Gastrocnemius medialis (tissue), 4 donors: ENCODE measurements around the gene PROZ.

Source experiments
- POLR2A ChIP-seq, 2 donors: fragments of 450-650 bp; IDR thresholded peaks; one replicate each; pipeline ENCODE4 v1.6.1; 2017; ENCODE audit warnings: antibody characterized with exemption in 2 of 2, mild to moderate bottlenecking in 2 of 2, moderate library complexity in 2 of 2
- TF ChIP-seq, protein P1 (sequence below), 5 experiments: fragments of 450-650 bp in 3 of 5; fragments of 200-600 bp in 2 of 5; sonication (generic) in 2 of 5; IDR thresholded peaks in 4 of 5; conservative IDR thresholded peaks in 1 of 5; 1 replicate in 4 of 5; 2 replicates in 1 of 5; pipeline ENCODE4 v1.5.1; 2016 to 2019; ENCODE audit warnings: antibody characterized with exemption in 5 of 5, mild to moderate bottlenecking in 3 of 5, moderate library complexity in 3 of 5

GRCh38 chr13:113161433-113161832 lies 3.0 kb downstream of the PROZ start:
- TF ChIP-seq, protein P1, sequence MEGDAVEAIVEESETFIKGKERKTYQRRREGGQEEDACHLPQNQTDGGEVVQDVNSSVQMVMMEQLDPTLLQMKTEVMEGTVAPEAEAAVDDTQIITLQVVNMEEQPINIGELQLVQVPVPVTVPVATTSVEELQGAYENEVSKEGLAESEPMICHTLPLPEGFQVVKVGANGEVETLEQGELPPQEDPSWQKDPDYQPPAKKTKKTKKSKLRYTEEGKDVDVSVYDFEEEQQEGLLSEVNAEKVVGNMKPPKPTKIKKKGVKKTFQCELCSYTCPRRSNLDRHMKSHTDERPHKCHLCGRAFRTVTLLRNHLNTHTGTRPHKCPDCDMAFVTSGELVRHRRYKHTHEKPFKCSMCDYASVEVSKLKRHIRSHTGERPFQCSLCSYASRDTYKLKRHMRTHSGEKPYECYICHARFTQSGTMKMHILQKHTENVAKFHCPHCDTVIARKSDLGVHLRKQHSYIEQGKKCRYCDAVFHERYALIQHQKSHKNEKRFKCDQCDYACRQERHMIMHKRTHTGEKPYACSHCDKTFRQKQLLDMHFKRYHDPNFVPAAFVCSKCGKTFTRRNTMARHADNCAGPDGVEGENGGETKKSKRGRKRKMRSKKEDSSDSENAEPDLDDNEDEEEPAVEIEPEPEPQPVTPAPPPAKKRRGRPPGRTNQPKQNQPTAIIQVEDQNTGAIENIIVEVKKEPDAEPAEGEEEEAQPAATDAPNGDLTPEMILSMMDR (IDR thresholded peaks at IDR 0.05 in 4 of 5, conservative IDR thresholded peaks at IDR 0.05 in 1 of 5), result no peak
- TF ChIP-seq POLR2A (IDR thresholded peaks at IDR 0.05), result no peak
